ENCODE data around the gene UTP11. TPM values are rescaled to one million over a fixed set of nuclear protein-coding genes. Genes with fewer than 3 reads are reported as not detected.

The UTP11 gene
- total RNA-seq, 4 donors from 2014 or later, result 36.1 to 43.9 (median 39.4) TPM

GRCh38 chr1:38055398-38055797 lies 42.9 kb downstream of the UTP11 start:
- no peaks in the 10 kb centered on the region for H3K36me3 ChIP-seq
- no peak for DNase-seq
- TF ChIP-seq CTCF (IDR thresholded peaks at IDR 0.05), result no peak
- TF ChIP-seq POLR2A (IDR thresholded peaks at IDR 0.05), result no peak
- H3K9me3 ChIP-seq, result no peaks in the 10 kb centered on the region
- no peak overlapping the region for H3K27ac ChIP-seq
- WGBS, 2 donors, result 80 to 96% methylated on average over 3 of the region's 3 CpGs
- intact Hi-C loops (cut with DNase I), result no loop called here
- H3K4me1 ChIP-seq, result peaks cover 0 to 5% of the 10 kb centered on the region in 2 donors
- H3K27me3 ChIP-seq, result no peaks in the 10 kb centered on the region
- no peak overlapping the region for H3K4me3 ChIP-seq (replicated peaks in 1 of 3)

GRCh38 chr1:38055965-38056364 lies 43.4 kb downstream of the UTP11 start:
- intact Hi-C loops (cut with DNase I), result no loop called here
- no peak overlapping the region for H3K4me3 ChIP-seq (replicated peaks in 1 of 3)
- 67 to 69% methylated on average over 4 of the region's 4 CpGs for WGBS, 2 donors
- H3K27me3 ChIP-seq, result no peaks in the 10 kb centered on the region
- no peak for DNase-seq
- no peaks in the 10 kb centered on the region for H3K36me3 ChIP-seq
- TF ChIP-seq CTCF (IDR thresholded peaks at IDR 0.05), result no peak
- no peak for TF ChIP-seq POLR2A (IDR thresholded peaks at IDR 0.05)
- H3K27ac ChIP-seq, result no peak overlapping the region
- H3K9me3 ChIP-seq, result no peaks in the 10 kb centered on the region
- no peaks in the 10 kb centered on the region for H3K4me1 ChIP-seq

- WGBS, 2 donors, result 71 to 86% methylated on average over 2 to 6 of the region's 6 CpGs
- no peak overlapping the region for H3K4me3 ChIP-seq (replicated peaks in 1 of 3)
- intact Hi-C loops (cut with DNase I), result no loop called here
- no peaks in the 10 kb centered on the region for H3K27me3 ChIP-seq
- no peaks in the 10 kb centered on the region for H3K9me3 ChIP-seq
- no peaks in the 10 kb centered on the region for H3K4me1 ChIP-seq
- no peak for TF ChIP-seq POLR2A (IDR thresholded peaks at IDR 0.05)
- no peak for TF ChIP-seq CTCF (IDR thresholded peaks at IDR 0.05)
- no peak overlapping the region for H3K27ac ChIP-seq
- no peaks in the 10 kb centered on the region for H3K36me3 ChIP-seq
- no peak for DNase-seq
Measured at GRCh38 chr1:38059635-38060250, 47.2 kb downstream of the UTP11 start.

GRCh38 chr1:38060498-38060897 lies 48.0 kb downstream of the UTP11 start:
- Histone ChIP-seq H3K27me3 (no peaks in the 10 kb centered on the region), H3K4me1 (no peaks in the 10 kb centered on the region), H3K4me3 (replicated peaks in 1 of 3) (no peak overlapping the region), H3K9me3 (no peaks in the 10 kb centered on the region), H3K36me3 (no peaks in the 10 kb centered on the region), H3K27ac (no peak overlapping the region)
- DNase-seq, result no peak
- intact Hi-C loops (cut with DNase I), result no loop called here
- TF ChIP-seq CTCF (IDR thresholded peaks at IDR 0.05), result no peak
- TF ChIP-seq POLR2A (IDR thresholded peaks at IDR 0.05), result no peak
- 88 to 89% methylated on average over 2 of the region's 2 CpGs for WGBS, 2 donors

GRCh38 chr1:38061290-38061689 lies 48.8 kb downstream of the UTP11 start:
- H3K27me3 ChIP-seq, result no peaks in the 10 kb centered on the region
- 100% methylated on average over 1 of the region's 1 CpG for WGBS, 2 donors
- no peak for TF ChIP-seq POLR2A (IDR thresholded peaks at IDR 0.05)
- TF ChIP-seq CTCF (IDR thresholded peaks at IDR 0.05), result no peak
- H3K4me3 ChIP-seq (replicated peaks in 1 of 3), result no peak overlapping the region
- no peak overlapping the region for H3K27ac ChIP-seq
- intact Hi-C loops (cut with DNase I), result no loop called here
- no peaks in the 10 kb centered on the region for H3K4me1 ChIP-seq
- H3K9me3 ChIP-seq, result no peaks in the 10 kb centered on the region
- H3K36me3 ChIP-seq, result no peaks in the 10 kb centered on the region
- no peak for DNase-seq

Measured in thyroid gland (tissue), 4 donors.